ENCODE measurements around the gene TUBB4B. TPM values are rescaled to one million over a fixed set of nuclear protein-coding genes. Genes with fewer than 3 reads are reported as not detected.
"Not testable (repeated sequence)": the region's sequence is repeated elsewhere in the genome, so short reads cannot be mapped to it uniquely, and the experiment has no call there.

Gene TUBB4B
- total and polyA plus RNA-seq, 3 donors from 2014 or later: 856 to 1,777 (median 940) TPM

DNA sequence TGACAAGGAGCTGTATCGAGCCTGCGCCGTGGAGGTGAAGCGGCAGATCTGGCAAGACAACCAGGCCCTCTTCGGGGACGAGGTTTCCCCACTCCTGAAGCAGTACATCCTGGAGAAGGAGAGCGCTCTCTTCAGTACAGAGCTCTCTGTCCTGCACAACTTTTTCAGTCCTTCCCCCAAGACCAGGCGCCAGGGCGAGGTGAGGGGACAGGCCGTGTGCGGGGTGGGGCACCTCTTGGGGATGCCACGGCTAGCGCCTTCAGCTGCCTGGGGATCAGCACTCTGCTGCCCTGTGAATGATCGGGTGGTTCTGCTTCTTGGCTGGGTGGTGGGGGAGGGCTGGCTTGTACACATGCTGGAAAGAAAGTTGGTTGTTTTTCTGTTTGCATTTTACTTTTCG is 15.8 kb downstream of the TUBB4B start:
- WGBS, 2 donors: 84 to 87% methylated on average over 8 to 15 of the region's 15 CpGs
- no peak overlapping the region for H3K27ac ChIP-seq
- intact Hi-C loops (cut with DNase I; ENCODE audit: low total_unique reads): no loop called here
- peaks cover 29% of the 10 kb centered on the region for H3K4me1 ChIP-seq
- H3K4me3 ChIP-seq: no peak overlapping the region
- H3K27me3 ChIP-seq: no peaks in the 10 kb centered on the region
- H3K36me3 ChIP-seq (ENCODE audit: low read depth, missing control alignments): no peaks in the 10 kb centered on the region
- no peaks in the 10 kb centered on the region for H3K9me3 ChIP-seq
- TF ChIP-seq POLR2A (IDR thresholded peaks at IDR 0.05): no peak
- TF ChIP-seq, protein P1, sequence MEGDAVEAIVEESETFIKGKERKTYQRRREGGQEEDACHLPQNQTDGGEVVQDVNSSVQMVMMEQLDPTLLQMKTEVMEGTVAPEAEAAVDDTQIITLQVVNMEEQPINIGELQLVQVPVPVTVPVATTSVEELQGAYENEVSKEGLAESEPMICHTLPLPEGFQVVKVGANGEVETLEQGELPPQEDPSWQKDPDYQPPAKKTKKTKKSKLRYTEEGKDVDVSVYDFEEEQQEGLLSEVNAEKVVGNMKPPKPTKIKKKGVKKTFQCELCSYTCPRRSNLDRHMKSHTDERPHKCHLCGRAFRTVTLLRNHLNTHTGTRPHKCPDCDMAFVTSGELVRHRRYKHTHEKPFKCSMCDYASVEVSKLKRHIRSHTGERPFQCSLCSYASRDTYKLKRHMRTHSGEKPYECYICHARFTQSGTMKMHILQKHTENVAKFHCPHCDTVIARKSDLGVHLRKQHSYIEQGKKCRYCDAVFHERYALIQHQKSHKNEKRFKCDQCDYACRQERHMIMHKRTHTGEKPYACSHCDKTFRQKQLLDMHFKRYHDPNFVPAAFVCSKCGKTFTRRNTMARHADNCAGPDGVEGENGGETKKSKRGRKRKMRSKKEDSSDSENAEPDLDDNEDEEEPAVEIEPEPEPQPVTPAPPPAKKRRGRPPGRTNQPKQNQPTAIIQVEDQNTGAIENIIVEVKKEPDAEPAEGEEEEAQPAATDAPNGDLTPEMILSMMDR (IDR thresholded peaks at IDR 0.05): no peak
- no peak for DNase-seq

DNA sequence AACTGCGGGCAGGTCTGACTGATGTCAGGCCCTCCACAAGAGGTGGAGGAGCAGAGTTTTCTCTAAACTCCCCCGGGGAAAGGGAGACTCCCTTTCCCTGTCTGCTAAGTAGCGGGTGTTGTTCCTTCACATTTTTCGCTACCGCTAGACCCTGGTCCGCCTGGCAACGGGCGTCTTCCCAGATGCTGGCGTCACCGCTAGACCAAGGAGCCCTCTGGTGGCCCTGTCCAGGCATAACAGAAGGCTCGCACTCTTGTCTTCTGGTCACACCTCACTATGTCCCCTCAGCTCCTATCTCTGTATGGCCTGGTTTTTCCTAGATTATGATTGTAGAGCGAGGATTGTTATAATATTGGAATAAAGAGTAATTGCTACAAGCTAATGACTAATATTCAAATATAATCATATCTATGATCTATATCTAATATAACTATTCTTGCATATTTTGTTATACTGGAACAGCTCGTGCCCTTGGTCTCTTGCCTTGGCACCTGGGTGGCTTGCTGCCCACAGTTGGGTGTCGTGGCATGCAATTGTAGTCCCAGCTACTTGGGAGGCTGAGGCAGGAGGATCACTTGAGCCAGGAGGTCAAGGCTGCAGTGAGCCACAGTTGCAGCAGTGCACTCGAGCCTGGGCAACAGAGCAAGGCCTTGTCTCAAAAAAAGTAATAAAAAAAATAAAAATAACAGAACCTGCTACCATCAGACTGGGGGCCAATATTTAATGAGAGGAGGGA is 21.3 kb downstream of the TUBB4B start:
- H3K9me3 ChIP-seq; intact Hi-C loops (cut with DNase I; ENCODE audit: low total_unique reads); H3K27ac ChIP-seq; H3K27me3 ChIP-seq; H3K4me3 ChIP-seq; H3K36me3 ChIP-seq (ENCODE audit: low read depth, missing control alignments); H3K4me1 ChIP-seq; DNase-seq: not testable (repeated sequence)
- TF ChIP-seq, protein P1 (IDR thresholded peaks at IDR 0.05): peak; percentile 10 to 34 (median 19)
- WGBS, 2 donors: 35 to 54% methylated on average over 14 to 15 of the region's 15 CpGs

DNA sequence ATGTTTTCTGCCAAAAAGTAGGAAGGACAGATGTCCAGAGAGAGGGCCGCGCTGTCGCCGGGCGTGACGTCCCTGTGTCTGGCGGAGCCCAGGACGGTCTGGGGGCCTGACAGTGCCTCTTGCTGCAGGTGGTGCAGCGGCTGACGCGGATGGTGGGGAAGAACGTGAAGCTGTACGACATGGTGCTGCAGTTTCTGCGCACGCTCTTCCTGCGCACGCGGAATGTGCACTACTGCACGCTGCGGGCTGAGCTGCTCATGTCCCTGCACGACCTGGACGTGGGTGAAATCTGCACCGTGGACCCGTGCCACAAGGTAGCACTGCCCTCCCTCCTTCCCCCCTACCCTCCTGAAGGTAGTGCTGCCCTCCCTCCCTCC is 21.8 kb downstream of the TUBB4B start:
- DNase-seq: no peak
- no peak for TF ChIP-seq POLR2A (IDR thresholded peaks at IDR 0.05)
- TF ChIP-seq, protein P1 (IDR thresholded peaks at IDR 0.05): no peak
- Histone ChIP-seq H3K4me3 (no peak overlapping the region), H3K4me1 (no peaks in the 10 kb centered on the region), H3K27ac (no peak overlapping the region), H3K36me3 (ENCODE audit: low read depth, missing control alignments) (no peaks in the 10 kb centered on the region), H3K27me3 (no peaks in the 10 kb centered on the region), H3K9me3 (no peaks in the 10 kb centered on the region)
- intact Hi-C loops (cut with DNase I; ENCODE audit: low total_unique reads): no loop called here
- 85 to 89% methylated on average over 23 to 24 of the region's 24 CpGs for WGBS, 2 donors

DNA sequence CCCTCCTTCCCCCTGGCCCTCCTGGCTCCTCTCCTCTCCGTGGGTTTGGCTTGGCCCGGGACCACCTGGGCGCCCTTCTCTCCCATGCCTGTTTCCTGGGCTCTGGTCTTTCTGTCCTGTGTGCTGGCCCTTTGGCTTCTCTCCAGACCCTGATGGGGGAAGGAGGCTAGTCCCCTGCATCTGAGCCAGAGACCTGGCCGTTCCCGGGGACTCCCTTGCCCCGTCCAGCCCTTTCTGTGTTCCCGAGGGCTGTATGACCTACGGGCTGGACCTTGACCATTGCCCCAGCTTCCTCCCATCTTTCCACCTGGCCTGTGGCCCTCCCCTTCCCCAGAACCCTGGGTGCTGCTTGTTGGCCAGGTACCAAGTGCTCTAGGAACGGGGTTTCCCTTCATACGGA is 22.4 kb downstream of the TUBB4B start:
- Histone ChIP-seq H3K27me3 (no peaks in the 10 kb centered on the region), H3K9me3 (no peaks in the 10 kb centered on the region), H3K4me3 (no peak overlapping the region), H3K36me3 (ENCODE audit: low read depth, missing control alignments) (no peaks in the 10 kb centered on the region), H3K27ac (no peak overlapping the region), H3K4me1 (no peaks in the 10 kb centered on the region)
- DNase-seq: no peak
- no peak for TF ChIP-seq POLR2A (IDR thresholded peaks at IDR 0.05)
- TF ChIP-seq, protein P1 (IDR thresholded peaks at IDR 0.05): no peak
- 74 to 85% methylated on average over 8 to 10 of the region's 10 CpGs for WGBS, 2 donors
- intact Hi-C loops (cut with DNase I; ENCODE audit: low total_unique reads): no loop called here

DNA sequence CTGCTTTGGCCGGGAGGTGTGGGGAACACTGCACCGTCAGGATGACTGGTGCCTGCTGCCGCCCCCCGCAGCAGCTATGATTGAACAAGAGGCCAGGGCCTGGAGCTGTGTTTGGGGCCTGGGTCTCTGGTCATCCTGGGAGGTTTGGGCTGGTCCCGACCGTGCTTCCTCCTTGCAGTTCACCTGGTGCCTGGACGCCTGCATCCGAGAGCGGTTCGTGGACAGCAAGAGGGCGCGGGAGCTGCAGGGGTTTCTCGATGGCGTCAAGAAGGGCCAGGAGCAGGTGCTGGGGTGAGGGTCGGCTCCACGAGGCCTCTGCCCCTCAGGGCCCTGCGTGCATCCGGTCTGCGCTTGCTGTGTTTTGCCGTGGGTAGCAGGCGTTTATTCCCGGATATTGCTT is 23.0 kb downstream of the TUBB4B start:
- TF ChIP-seq, protein P1 (IDR thresholded peaks at IDR 0.05): no peak
- no peak for TF ChIP-seq POLR2A (IDR thresholded peaks at IDR 0.05)
- intact Hi-C loops (cut with DNase I; ENCODE audit: low total_unique reads): no loop called here
- no peak overlapping the region for H3K4me3 ChIP-seq
- DNase-seq: no peak
- no peak overlapping the region for H3K27ac ChIP-seq
- 91 to 96% methylated on average over 9 to 22 of the region's 22 CpGs for WGBS, 2 donors
- H3K27me3 ChIP-seq: no peaks in the 10 kb centered on the region
- peaks cover 4% of the 10 kb centered on the region for H3K4me1 ChIP-seq
- H3K36me3 ChIP-seq (ENCODE audit: low read depth, missing control alignments): no peaks in the 10 kb centered on the region
- no peaks in the 10 kb centered on the region for H3K9me3 ChIP-seq
